Upper lobe of left lung (tissue), 4 donors: ENCODE data around the gene SPATA13.

ENCODE experiments used
- CTCF ChIP-seq, 6 experiments: fragments of 450-650 bp in 4 of 6; fragments of 200-600 bp in 2 of 6; sonication (generic) in 2 of 6; IDR thresholded peaks; one replicate each; pipeline ENCODE4 v1.5.1; 2016 to 2019; ENCODE audit warnings: antibody characterized with exemption in 6 of 6
- POLR2A ChIP-seq, 4 donors: fragments of 450-650 bp; IDR thresholded peaks; one replicate each; pipeline ENCODE4 v1.5.1; 2016 to 2017; ENCODE audit warnings: antibody characterized with exemption in 4 of 4, mild to moderate bottlenecking in 2 of 4

DNA sequence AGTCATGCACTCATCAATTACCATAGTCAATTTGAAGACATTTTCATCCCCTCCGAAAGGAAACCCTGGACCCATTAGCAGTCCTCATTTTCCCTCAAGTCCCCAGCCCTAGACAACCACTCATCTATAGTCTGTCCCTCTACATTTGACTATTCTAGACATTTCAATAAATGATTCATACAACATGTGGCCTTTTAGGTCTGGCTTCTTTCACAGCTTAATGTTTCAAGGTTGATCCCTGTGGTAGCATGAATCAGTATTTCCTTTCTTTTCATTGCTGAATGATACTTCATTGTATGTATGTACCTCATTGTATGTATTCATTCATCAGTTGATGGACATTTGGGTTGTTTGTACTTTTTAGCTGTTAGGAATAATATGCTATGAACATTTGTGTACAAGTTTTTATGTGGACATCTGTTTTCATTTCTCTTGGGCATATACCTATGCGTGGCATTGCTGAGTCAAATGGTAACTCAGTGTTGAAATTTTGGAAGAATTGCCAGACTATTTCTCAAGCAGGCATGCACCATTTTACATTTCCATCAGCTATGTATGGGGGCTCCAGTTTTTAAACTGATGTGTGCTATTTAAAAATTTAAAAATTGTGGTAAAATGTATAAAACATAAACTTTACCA, 18.4 kb downstream of the SPATA13 start:
- TF ChIP-seq CTCF (IDR thresholded peaks at IDR 0.05) (no peak), POLR2A (IDR thresholded peaks at IDR 0.05) (no peak)
